ENCODE results near the gene CDC42BPG. TPM values are rescaled to one million over a fixed set of nuclear protein-coding genes. Genes with fewer than 3 reads are reported as not detected.

The CDC42BPG gene
- total and polyA plus RNA-seq, 2 donors (not counting 1 experiment from before 2014, with no cell fraction given), result 0.03 to 0.33 TPM

DNA sequence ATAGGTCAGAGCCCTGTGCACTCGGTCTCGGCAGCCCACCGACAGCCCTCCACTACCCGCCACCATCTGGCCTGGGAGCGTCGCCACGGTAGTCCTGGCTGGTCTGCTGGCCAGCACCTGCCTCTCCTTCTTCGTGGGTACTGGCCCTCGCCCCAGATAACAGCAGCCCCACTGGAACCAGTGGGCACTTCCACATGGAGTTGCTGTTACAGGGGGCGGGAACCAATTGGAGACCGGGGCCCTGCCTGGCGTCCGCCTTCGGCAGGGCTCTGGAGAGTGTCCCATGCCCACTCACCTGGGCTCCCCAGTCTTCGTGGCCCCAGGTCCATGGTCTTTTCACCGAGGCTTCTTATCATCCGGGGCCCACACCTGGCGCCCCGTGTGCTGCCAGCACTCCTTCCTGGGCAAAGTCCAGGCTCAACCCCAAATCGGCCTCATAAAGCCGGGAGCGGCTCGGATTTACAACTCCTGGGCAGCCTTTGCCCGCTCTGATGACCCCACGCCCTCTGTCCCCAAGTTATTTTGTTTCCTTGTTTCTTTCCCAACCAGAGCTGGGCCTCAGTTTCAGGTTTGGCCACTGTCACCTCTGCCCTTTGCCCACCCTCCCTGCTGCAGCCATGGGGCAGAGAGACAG, 46.9 kb upstream of the CDC42BPG start:
- no peak overlapping the region for H3K4me3 ChIP-seq (replicated peaks in 1 of 4; ENCODE audit: control extremely low read depth in 1 of 4, insufficient read depth in 1 of 4, low read depth in 3 of 4, low read length in 4 of 4)
- H3K9me3 ChIP-seq (ENCODE audit: control insufficient read depth, insufficient read depth, low read depth, low read length), result no peaks in the 10 kb centered on the region
- no peak overlapping the region for H3K27ac ChIP-seq (ENCODE audit: insufficient read depth, low read length)
- H4K20me1 ChIP-seq (ENCODE audit: control insufficient read depth, extremely low read depth, insufficient read depth, low read length), result no peaks in the 10 kb centered on the region
- no peaks in the 10 kb centered on the region for H3K79me2 ChIP-seq (ENCODE audit: control insufficient read depth, insufficient read depth, low read length)
- peaks cover 2% of the 10 kb centered on the region for H3K36me3 ChIP-seq (ENCODE audit: control insufficient read depth, insufficient read depth, low read length)
- peaks cover 3% of the 10 kb centered on the region for H3K4me1 ChIP-seq (ENCODE audit: control insufficient read depth, extremely low read depth, insufficient read depth, low read length)
- no peak for DNase-seq (ENCODE audit: low read depth in 2 of 2)
- no peaks in the 10 kb centered on the region for H3K27me3 ChIP-seq (ENCODE audit: control insufficient read depth, insufficient read depth, low read length)
- TF ChIP-seq, protein P1, sequence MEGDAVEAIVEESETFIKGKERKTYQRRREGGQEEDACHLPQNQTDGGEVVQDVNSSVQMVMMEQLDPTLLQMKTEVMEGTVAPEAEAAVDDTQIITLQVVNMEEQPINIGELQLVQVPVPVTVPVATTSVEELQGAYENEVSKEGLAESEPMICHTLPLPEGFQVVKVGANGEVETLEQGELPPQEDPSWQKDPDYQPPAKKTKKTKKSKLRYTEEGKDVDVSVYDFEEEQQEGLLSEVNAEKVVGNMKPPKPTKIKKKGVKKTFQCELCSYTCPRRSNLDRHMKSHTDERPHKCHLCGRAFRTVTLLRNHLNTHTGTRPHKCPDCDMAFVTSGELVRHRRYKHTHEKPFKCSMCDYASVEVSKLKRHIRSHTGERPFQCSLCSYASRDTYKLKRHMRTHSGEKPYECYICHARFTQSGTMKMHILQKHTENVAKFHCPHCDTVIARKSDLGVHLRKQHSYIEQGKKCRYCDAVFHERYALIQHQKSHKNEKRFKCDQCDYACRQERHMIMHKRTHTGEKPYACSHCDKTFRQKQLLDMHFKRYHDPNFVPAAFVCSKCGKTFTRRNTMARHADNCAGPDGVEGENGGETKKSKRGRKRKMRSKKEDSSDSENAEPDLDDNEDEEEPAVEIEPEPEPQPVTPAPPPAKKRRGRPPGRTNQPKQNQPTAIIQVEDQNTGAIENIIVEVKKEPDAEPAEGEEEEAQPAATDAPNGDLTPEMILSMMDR (conservative IDR thresholded peaks at IDR 0.05 in 1 of 2, IDR thresholded peaks at IDR 0.05 in 1 of 2; ENCODE audit: low read depth in 1 of 2, low read length in 2 of 2), result no peak
- TF ChIP-seq EZH2 (IDR thresholded peaks at IDR 0.05; ENCODE audit: low read length, missing control alignments), result no peak
- no peak overlapping the region for H3K4me2 ChIP-seq (ENCODE audit: extremely low read depth, insufficient read depth, low read length)
- H2AFZ ChIP-seq (ENCODE audit: low read length), result no peak overlapping the region
- no peak overlapping the region for H3K9ac ChIP-seq (ENCODE audit: insufficient read depth, low read length)

DNA sequence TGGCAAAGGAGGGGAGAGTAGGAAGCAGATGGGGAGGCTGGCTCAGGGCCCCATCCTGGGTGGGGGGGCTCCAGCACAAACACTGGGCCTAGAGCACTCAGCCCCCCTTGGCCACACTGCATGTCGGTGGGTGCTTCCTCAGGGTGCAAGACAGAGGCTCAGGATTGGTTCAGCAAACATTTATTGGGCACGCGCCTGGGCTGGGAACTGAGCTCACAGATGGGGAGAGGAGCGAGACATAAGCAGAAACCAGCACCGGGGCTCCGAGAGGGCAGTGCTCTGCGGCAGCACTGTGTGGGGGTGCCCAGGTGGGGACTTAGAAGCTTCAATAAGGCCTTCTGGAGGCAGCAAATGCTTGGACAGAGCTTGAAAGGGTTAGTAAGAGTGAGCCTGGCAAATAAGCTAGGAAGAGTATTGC, 46.1 kb upstream of the CDC42BPG start:
- Histone ChIP-seq H3K4me3 (replicated peaks in 1 of 4; ENCODE audit: control extremely low read depth in 1 of 4, insufficient read depth in 1 of 4, low read depth in 3 of 4, low read length in 4 of 4) (no peak overlapping the region), H3K9me3 (ENCODE audit: control insufficient read depth, insufficient read depth, low read depth, low read length) (no peaks in the 10 kb centered on the region), H3K79me2 (ENCODE audit: control insufficient read depth, insufficient read depth, low read length) (no peaks in the 10 kb centered on the region), H3K27ac (ENCODE audit: insufficient read depth, low read length) (no peak overlapping the region), H3K36me3 (ENCODE audit: control insufficient read depth, insufficient read depth, low read length) (peaks cover 2% of the 10 kb centered on the region), H3K9ac (ENCODE audit: insufficient read depth, low read length) (no peak overlapping the region), H3K4me2 (ENCODE audit: extremely low read depth, insufficient read depth, low read length) (no peak overlapping the region), H4K20me1 (ENCODE audit: control insufficient read depth, extremely low read depth, insufficient read depth, low read length) (no peaks in the 10 kb centered on the region), H2AFZ (ENCODE audit: low read length) (no peak overlapping the region), H3K27me3 (ENCODE audit: control insufficient read depth, insufficient read depth, low read length) (no peaks in the 10 kb centered on the region), H3K4me1 (ENCODE audit: control insufficient read depth, extremely low read depth, insufficient read depth, low read length) (peaks cover 3% of the 10 kb centered on the region)
- TF ChIP-seq, protein P1 (conservative IDR thresholded peaks at IDR 0.05 in 1 of 2, IDR thresholded peaks at IDR 0.05 in 1 of 2; ENCODE audit: low read depth in 1 of 2, low read length in 2 of 2), result no peak
- TF ChIP-seq EZH2 (IDR thresholded peaks at IDR 0.05; ENCODE audit: low read length, missing control alignments), result no peak
- no peak for DNase-seq (ENCODE audit: low read depth in 2 of 2)

DNA sequence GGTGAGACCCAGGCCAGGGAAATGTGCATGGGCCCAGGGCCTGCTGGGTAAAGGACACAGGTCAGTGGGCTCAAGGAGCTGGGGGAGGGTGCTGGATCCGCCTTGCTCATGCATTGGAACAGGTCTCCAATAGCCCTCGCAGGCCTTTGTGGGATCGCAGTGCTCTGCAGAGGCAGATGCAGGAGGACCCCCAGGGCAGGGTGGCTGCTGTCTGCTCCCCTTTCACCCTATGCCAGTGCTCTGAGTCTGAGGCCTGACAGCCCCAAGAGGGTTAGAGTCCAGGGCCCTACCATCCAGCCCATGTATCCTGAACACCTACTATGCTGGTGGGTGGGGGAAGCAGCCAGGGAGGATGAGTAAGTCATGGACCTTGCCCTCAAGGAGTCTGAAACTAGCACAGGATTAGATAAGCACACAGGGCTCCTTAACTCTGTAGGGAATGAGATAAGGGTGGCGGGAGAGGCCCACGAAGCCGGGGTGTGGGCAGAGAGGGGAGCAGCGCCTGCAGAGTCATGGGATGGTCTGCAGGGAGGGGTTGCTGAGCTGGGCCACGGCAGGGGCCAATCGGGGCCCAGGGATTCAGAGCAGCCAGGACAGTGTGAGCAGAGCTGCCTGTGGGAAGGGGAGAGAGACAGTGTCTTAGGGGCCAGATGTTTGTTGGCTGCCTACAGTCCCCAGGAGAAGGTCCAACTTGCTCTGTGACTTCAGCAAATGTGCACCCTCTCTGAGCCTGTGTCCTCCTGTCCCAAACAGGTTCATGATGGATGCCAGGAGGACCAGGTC, 44.5 kb upstream of the CDC42BPG start:
- no peak overlapping the region for H3K9ac ChIP-seq (ENCODE audit: insufficient read depth, low read length)
- H3K27me3 ChIP-seq (ENCODE audit: control insufficient read depth, insufficient read depth, low read length), result no peaks in the 10 kb centered on the region
- no peaks in the 10 kb centered on the region for H3K9me3 ChIP-seq (ENCODE audit: control insufficient read depth, insufficient read depth, low read depth, low read length)
- H4K20me1 ChIP-seq (ENCODE audit: control insufficient read depth, extremely low read depth, insufficient read depth, low read length), result no peaks in the 10 kb centered on the region
- no peak for TF ChIP-seq EZH2 (IDR thresholded peaks at IDR 0.05; ENCODE audit: low read length, missing control alignments)
- TF ChIP-seq, protein P1 (conservative IDR thresholded peaks at IDR 0.05 in 1 of 2, IDR thresholded peaks at IDR 0.05 in 1 of 2; ENCODE audit: low read depth in 1 of 2, low read length in 2 of 2), result no peak
- no peak overlapping the region for H3K4me2 ChIP-seq (ENCODE audit: extremely low read depth, insufficient read depth, low read length)
- H2AFZ ChIP-seq (ENCODE audit: low read length), result no peak overlapping the region
- no peaks in the 10 kb centered on the region for H3K36me3 ChIP-seq (ENCODE audit: control insufficient read depth, insufficient read depth, low read length)
- peaks cover 3% of the 10 kb centered on the region for H3K4me1 ChIP-seq (ENCODE audit: control insufficient read depth, extremely low read depth, insufficient read depth, low read length)
- H3K4me3 ChIP-seq (replicated peaks in 1 of 4; ENCODE audit: control extremely low read depth in 1 of 4, insufficient read depth in 1 of 4, low read depth in 3 of 4, low read length in 4 of 4), result no peak overlapping the region
- peak in 1 of 2 donors; percentile 21 for DNase-seq (ENCODE audit: low read depth in 2 of 2)
- H3K27ac ChIP-seq (ENCODE audit: insufficient read depth, low read length), result no peak overlapping the region
- H3K79me2 ChIP-seq (ENCODE audit: control insufficient read depth, insufficient read depth, low read length), result no peaks in the 10 kb centered on the region
